Inflammatory macrophage treated with lipopolysaccharide for 1 hour (primary cell): ENCODE data around the gene FBXL14.

Experiments
- DNase-seq, 2 donors: peaks; one replicate each; pipeline ENCODE4 v3.0.0-alpha.2; 2020 to 2022

The FBXL14 gene

GRCh38 chr12:1593174-1594005 lies 991 bp downstream of the FBXL14 start:
- DNase-seq = no peak

DNA sequence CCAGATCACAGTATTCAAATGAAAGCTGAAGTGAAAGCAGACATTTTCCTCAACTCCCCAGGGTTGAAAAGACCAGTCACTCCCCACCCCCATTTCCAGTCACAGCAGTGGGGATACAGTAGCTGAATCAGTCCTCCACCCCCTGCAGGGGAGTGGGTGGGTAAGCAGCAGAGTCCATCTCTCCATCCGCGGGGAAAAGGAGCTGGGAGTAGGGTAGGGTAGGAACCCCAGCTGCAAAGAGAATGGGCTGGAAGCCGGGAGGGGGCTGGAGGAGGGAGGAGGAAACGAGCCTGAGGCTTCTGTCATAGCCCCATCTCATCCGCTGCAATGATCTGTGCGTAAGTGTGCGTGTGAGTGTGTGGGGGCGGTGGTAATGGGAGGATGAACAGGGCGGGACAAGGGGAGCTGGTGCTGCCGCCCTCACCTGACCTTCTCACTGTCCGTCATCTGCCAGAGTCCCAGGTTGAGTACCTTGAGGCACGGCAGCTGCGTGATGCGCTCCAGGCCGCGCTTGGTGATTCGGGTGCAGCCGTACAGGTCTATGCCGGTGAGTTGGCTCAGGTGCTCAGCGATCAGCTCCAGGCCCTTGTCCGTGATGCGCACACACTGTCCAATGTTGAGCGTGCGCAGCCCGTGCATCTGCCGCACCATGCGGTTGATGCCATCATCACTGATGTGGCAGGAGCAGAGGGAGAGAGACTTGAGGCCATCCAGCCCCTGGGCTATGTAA lies 1.8 kb downstream of the FBXL14 start:
- DNase-seq = peak; percentile 21 to 30

DNA sequence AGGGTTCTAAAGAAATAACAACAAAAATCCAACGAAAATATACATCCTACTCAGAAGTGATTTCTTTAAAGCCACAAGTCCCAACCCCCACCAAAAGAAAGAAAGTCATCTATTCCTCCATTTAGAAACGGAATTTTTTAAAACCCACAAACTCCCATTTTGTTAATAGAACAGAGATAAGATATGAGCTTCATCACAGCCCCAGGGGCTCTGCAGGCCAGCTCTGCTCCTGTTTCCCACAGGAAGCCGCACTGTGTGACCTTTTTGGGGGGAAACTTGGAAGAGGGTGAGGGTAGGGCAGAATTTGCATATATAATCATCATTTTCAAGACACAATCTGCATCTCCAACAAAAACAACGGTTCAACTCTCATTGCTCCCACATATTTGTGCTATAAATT lies 2.8 kb downstream of the FBXL14 start:
- DNase-seq = no peak

GRCh38 chr12:1591034-1591433 lies 3.3 kb downstream of the FBXL14 start:
- no peak for DNase-seq

DNA sequence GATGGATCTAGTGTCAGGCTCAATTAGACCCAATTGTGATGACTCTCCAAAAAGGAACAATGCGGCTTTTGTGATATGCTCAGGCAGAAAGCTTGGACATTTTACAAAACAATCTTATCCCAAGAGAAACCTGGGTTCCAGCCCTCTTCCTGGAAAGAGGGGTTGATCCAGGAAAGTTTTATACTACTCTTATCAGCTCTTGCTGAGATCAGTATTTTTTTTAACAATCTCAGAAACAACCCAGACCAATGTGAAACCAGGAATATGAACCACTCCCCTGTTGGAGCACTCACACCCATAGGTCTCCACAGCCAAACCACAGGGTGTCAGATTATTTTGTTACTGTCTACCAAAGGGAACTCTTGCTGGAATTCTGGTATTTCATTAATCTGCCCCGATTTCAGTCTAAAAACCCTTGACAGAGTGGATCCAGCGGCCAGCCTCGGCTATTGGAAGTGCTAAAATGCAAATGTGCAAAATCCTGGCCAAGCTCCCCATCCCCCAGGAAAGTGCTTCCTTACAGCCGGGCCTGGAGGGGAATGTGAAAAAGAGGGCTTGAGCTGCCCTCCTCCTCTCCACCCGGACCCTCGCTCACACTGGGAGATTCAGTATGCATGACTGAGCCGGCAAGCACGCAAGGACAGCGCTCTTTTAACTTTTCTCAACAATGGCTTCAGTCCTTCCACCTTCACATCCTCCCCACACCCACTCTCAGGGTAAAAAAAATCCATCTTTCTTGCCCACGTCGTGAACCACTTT lies 4.0 kb downstream of the FBXL14 start:
- no peak for DNase-seq

- no peak for DNase-seq
Measured at GRCh38 chr12:1588575-1588947, 5.8 kb downstream of the FBXL14 start.

DNA sequence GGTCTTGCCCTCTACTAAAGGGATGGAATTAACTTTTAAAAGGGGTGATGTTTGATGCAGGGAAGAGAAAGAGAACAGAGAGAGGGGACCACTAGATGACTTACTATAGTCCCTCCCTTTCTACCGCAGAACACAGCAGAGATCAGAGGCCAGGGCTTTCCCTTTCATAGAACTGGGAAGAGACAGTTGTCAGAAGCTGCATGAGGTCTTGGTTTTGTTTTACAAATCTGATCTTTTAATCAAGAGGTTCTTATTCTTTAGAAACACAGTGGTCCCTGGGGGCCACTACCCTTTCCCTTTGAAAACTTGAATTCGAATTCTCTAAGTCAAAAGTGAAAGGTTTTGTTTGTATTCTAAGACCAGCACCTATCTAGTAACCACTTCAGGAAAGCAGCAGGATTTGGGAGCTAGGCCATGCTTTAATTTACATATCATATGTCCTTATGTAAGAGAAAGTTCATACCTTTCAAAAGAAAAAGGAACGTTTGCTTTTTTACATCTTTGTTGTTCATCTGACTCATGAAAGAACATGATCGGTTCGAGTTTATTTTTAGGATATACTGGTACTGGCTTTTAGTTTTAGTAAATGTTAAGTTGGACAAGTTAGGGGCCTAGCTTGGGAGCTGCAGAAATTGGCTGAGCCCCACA lies 6.3 kb downstream of the FBXL14 start:
- DNase-seq = no peak

DNA sequence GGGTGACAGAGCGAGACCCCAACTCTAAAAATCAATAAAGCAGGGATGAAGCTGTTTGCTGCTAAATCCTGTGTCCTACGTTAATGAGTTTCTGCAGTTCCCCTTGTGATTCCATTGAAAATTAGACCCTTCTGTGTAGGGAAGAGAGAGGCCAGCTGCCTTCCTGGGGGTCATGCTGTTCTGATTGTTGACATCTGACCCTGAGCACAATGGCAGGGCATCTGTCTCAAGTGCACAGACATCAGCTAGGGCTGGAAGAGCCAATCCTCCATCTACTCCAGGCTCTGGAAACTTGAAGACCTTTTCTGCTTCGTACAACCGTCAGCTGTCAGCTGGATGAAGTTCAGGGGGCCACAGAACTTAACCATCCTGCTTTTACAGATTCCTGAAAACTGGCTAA lies 10.1 kb downstream of the FBXL14 start:
- DNase-seq = no peak

DNA sequence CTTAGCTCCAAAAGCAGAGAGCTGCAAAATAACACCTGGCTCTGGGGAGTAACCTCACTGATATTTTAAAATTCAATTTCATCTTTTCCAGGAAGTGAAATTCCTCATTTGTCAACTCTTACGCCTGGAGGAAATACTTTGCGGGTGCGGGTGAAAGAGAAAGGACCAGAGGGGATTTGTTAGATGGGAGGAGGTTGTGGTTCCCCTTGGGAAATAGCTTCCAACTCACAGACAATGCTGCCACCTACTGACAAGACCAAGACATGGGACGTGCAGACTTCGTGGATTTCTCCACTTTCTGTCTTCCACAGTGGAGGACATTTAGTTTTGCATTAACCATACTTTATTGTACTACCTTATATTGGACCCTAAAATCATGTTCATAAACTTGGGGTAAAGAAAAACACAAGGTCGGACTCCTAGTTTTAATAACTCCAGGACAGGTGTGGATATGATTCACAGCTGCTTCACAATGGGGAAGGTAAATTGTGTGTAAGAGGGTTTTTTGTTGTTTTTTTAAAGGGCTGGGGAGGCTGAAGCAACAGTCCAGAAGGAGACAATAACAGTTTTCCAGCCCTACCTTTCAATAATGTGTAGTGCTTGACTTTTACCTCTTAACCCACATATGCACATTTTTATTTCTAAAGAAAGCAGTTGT lies 10.8 kb downstream of the FBXL14 start:
- DNase-seq = peak; percentile 62 to 94

GRCh38 chr12:1582709-1583050 lies 11.7 kb downstream of the FBXL14 start:
- no peak for DNase-seq

DNA sequence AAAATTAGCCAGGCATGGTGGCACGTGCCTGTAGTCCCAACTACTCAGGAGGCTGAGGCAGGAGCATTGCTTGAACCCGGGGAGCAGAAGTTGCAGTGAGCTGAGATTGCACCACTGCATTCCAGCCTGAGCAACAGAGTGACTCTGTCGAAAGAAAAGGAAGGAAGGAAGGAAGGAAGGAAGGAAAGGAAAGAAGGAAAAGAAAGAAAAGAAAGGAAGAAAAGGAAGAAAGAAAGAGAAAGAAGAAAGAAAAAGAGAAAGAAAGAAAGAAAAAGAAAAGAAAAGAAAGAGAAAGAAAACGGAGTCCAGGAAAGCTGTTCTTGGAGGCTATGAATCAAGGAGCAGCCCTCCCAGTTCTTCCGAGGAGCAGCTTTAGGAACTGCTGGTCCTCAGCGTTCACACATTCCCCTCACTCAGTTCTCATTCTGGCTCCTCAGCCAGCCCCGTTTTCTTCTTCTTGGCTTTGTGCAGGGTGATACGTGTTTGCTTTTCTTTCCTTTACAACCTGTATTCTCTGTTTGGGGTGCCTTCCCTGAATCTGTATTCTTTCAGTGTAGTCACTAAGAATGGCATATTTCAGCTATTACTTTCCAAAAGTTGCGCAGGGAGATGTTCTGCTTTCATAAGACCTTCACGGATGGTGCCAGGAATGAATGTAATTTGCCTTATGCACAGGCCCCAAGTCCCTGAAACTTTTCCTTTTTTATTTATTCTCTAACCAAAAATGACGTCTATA lies 12.2 kb downstream of the FBXL14 start:
- DNase-seq = no peak

- DNase-seq = no peak
Measured at GRCh38 chr12:1580526-1580925, 13.9 kb downstream of the FBXL14 start.

DNA sequence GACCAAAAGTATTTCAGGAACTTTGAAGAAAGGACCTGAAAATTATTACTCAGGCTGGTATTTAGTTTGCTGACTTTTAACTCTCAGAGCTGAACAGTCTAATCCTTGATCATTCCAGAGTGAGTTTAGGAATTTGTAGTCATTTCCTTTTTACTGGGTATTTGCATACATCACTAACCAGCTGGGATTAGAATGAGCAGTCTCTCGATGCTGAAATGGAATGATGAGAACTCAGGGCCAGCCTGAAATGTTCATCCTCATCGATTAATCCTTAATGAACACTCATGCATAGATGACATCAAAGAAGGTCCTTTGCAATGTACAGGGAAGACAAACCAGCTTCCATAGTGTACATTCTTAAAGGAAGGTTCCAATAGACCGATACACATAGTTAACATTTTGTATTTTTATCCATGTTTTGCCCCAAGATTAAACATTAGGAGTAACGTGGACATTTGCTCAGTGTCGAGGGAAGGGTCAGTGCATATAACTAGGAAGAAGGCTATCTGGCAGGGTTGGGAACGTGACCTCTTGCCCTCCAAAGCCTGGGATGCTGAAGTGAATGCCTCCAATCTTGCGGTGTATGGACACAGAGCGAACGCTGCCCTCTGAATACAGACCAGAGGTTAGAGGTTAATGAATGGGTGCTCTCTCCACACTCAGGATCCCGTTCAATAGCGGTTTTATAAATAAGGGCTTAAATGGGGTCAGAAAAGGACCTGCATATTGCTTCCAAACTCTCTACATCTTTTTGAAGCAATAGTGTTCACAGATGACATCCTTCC lies 14.5 kb downstream of the FBXL14 start:
- DNase-seq = no peak

DNA sequence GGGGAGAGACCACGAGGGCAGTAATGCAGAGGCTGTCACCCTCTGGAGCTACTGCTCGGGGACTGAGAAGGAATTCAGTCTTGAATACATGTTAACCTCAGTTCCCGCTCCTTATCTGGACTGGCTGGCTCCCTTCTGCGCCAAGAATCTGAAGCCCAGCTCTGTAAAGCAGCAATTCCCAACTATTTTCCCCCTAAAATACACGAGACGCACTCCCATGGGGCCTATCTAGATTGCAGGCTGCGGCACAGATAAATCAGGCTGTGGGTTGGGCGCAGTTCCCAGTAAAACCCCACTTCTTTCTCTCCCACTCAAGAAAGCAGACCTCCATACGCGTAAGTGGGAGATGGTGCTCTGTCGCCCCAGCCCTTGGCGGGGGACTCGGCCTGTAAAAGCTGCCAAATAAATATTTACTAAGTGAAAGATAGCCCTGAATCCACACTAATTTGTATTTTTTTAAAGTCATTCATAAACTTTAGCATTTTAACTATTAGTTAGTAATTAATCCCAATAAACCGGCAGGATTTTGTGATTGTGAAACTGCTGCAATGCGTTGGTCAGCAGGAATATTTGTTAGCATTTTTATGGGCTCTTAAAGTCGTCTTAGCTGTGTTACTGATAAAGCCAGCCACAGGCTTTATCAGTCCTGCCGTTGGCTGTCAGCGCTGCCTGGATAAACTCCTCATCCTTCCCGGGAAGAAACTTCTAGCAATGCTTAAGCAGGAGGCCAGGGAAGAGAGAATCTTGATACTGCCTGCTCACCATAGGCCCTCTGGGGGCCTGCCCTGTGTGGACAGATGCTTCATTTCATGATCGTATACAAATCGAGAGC lies 17.8 kb downstream of the FBXL14 start:
- DNase-seq = no peak

DNA sequence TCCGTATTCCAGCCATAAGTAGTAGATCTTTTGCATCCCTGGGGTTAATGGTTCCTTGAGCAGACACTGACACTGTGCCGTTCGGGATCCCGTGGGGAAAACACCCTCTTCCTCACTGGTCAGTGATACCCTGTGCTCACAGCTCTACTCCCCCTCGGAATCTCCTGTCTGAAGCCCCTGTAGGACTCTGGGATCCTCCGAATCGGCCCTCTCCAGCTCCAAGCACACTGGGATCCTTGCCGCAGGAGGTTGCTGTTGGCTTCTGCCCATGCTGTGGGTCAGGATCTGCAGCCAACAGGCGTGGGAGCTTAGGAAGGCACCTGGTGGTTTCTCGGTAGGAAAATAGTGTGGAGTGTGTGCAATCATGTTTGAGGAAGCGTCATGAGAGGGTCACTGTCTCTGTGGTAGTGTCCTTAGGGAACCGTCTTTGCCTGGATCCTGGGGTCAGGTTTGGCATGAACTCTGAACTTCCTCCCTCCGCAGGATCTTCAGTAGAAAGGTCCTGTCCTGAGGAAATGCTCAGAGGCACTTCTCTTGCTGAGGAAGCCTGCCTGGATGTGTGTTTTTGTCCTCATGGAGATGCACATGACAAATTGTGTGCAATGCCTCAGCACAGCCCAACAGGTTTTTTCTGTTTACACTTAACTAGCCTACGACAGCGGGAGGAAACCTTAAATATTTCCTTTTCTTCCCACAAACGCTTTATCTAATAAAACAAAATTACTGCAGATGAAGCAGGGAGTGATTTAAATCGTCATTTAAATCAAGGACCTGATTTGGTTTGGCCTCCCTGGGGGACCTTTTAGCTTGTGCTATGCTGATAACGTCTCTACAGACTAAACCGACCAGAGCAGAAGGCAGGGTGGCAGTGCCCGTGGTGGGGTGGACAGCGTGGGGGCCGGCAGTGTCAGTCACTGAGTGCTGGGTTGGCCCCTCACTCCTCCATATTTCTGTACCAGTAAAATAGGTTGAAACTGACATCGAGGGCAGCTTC lies 18.7 kb downstream of the FBXL14 start:
- DNase-seq = peak; percentile 10 to 15

- DNase-seq = no peak
Measured at GRCh38 chr12:1574865-1575259, 19.5 kb downstream of the FBXL14 start.

DNA sequence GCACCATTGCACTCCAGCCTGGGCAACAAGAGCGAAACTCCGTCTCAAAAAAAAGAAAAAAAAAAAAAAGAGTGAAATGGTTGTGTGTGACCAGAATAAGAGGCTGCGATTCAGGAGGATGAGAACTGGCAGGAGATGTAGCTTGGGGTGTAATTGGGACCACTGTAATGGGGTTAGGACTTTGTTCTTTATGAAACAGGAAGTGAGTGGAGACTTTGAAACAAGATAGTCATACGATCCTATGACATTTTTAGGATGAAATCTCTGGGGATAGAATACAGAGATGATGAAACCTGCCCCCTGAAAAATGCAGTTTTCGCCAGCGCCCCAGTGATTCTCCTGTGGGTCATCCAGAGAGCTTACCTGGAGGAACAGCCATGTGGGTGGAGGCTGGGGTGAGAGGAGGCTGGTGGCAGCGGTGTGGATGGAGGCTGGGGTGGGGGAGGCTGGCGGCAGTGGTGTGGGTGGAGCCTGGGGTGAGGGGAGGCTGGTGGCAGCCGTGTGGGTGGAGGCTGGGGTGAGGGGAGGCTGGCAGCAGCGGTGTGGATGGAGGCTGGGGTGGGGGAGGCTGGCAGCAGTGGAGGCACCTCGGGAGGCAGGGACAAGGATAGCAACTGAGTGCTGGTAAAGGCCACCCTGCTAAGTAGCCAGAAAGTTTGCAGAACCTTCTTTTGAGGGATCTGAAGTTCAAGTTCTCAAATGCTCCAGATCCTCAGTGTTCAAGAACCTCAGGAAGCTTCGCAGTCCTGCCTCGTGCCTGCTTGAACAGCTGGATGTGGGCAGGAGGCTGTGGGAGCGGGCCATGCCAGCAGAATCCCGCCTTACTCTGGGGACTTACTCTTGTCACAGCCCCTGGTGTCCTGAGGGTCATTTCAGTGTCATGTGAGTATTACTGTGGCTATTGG lies 20.2 kb downstream of the FBXL14 start:
- DNase-seq = no peak

DNA sequence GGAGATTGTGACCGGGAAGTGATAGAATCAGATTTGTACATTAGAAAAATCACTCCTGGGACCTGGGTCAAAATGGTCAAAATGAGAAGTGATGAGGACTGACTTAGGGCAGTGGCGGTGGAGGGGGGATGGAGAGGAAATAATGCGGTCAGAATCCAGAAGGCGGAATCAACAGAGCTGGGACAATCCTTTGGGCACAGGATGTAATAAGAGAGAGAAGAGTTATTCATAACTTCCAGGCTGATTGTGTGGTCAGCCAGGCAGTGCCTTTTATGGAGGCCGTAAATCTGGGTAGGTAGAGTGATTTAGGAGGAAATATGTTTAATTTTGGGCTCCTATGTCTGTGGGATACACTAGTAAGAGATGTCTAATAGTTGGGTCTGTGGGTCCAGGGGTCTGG lies 21.6 kb downstream of the FBXL14 start:
- no peak for DNase-seq
